ENCODE measurements around the gene CDC25C.
"Not testable (repeated sequence)": the region's sequence is repeated elsewhere in the genome, so short reads cannot be mapped to it uniquely, and the experiment has no call there.

CDC25C gene

DNA sequence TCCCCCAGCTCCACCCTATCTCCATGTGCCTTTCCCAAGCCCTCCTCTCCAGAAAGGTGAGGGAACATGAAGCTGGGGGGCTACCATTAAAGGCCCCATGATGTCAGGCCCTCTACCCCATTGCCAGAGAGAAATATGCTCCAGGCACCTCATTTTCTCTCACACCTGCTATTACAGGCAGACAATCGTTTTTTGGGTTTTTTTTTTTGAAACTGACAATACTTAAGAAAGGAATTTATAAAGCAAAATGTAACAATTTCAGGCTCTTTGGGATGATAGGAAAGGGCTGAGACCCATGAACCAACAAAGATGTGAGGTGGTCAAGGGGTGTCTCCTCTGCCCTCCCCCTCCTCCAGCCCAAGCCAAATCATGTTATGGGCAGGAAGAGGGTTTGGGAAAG lies 55.7 kb downstream of the CDC25C start:
- DNase-seq (ENCODE audit: low read depth in 3 of 3) = no peak

GRCh38 chr5:138275379-138275782 lies 56.2 kb downstream of the CDC25C start:
- no peak for DNase-seq (ENCODE audit: low read depth in 3 of 3)

GRCh38 chr5:138274189-138274853 lies 57.3 kb downstream of the CDC25C start, which contains the start of gene GFRA3:
Gene GFRA3 (minus strand): TSS chr5:138274621. CDS start chr5:138274424, 197 bp downstream.
- no peak for DNase-seq (ENCODE audit: low read depth in 3 of 3)

DNA sequence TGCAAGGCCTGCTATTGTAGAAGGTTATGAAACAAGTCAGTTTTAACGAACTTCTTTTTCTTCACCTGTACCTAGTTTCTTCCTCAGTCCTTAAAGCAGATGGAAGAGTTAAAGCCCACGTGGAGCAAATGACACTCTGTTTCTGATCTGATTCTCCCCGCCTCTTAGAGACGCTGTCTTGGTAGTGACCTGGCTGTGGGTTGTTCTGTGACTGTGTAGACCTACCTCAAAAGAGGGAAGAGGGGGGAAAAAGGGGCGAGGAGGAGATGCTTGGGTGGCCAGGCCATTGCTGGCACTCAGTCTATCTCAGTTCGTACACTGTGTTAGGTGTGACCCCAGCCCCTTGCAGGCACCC lies 57.8 kb downstream of the CDC25C start:
- no peak for DNase-seq (ENCODE audit: low read depth in 3 of 3)

- no peak for DNase-seq (ENCODE audit: low read depth in 3 of 3)
Measured at GRCh38 chr5:138272681-138273080, 58.9 kb downstream of the CDC25C start.

GRCh38 chr5:138271281-138271680 lies 60.3 kb downstream of the CDC25C start:
- no peak for DNase-seq (ENCODE audit: low read depth in 3 of 3)

- no peak for DNase-seq (ENCODE audit: low read depth in 3 of 3)
Measured at GRCh38 chr5:138264183-138264582, 67.4 kb downstream of the CDC25C start.

DNA sequence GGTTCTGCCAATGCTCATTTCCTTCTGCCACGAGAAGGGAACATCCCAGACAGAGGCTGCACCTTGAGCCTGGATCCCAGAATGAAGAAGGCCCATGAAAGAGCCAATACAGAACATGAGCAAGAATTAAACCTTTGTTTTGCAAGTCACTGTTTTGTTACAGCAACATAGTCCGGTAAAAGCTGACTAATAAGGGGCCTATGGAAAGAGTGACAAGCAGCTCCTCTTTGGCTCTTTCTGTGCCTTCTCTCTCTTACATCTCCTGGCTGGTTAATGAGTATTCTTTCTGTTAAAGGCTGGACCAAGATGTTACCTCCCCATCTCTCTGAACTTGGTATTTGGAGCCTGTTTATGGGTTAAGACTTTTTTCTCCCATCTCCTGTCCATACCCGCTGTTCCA lies 68.0 kb downstream of the CDC25C start:
- DNase-seq (ENCODE audit: low read depth in 3 of 3) = no peak

DNA sequence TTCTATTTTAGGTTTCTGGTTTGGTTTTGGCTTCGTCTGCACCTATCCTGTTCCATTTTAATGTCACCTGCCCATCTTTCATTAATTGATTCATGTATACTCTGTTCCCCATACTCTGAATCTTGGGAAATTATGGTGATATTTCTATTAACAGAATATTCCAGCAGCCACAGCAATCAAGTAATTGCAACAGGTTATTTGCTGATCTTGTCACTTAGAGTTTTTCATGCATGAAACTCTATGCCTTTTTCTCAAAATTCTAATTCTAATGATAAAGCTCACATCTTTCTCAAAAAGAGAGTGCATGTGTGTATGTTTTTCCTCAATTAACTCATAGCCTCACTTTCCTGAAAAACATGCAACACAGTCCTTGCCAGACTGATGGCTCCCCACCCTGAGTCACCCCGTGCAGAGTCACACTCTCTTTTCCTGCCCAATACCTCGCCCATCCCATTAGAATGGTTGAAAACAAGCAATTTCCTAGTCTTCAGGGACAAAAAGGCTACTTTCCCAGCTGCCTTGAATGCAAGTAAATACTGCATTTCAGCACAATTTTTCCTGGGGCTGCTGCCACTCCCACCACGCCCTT lies 72.8 kb downstream of the CDC25C start:
- no peak for DNase-seq (ENCODE audit: low read depth in 3 of 3)

- no peak for DNase-seq (ENCODE audit: low read depth in 3 of 3)
Measured at GRCh38 chr5:138257583-138257982, 74.0 kb downstream of the CDC25C start.

DNA sequence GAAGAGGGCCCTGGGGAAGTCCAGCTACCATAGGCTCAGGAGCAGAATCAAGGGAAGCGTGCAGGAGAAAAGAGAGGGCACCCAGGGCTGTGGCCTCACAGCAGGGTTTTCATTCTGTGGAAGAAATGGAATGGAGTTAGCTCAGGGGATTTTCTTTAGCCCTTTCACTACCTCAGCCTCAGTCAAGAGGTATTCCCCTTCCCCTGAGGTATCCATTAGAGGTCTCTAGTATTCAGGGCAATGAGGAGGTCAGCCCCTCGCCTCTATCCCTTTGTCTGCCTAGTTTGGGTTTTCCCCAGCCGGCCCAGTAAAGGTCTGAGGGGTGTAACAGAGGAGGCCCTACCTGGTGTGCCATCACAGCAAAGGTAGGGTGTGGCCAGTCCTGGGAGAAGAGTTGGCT lies 78.7 kb downstream of the CDC25C start:
- no peak for DNase-seq (ENCODE audit: low read depth in 3 of 3)

- not testable (repeated sequence) for DNase-seq (ENCODE audit: low read depth in 3 of 3)
Measured at GRCh38 chr5:138247800-138248199, 83.8 kb downstream of the CDC25C start.

- no peak for DNase-seq (ENCODE audit: low read depth in 3 of 3)
Measured at GRCh38 chr5:138246822-138247221, 84.8 kb downstream of the CDC25C start.

DNA sequence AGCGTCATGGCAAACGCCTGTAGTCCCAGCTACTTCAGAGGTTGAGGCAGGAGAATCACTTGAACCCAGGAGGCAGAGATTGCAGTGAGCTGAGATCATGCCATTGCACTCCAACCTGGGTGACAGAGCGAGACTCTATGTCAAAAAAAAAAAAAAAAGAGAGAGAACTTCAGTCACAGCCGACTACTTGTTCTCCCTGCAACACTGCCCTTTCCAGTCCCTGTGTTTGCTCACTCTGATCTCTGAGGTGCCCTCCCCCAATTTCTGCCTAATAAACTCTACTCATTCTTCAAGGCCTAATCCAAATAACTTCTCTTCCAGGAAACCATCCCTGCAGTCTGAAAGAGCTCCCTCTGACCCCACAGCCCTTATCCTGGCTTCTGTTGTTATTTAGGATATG lies 85.3 kb downstream of the CDC25C start:
- no peak for DNase-seq (ENCODE audit: low read depth in 3 of 3)

DNA sequence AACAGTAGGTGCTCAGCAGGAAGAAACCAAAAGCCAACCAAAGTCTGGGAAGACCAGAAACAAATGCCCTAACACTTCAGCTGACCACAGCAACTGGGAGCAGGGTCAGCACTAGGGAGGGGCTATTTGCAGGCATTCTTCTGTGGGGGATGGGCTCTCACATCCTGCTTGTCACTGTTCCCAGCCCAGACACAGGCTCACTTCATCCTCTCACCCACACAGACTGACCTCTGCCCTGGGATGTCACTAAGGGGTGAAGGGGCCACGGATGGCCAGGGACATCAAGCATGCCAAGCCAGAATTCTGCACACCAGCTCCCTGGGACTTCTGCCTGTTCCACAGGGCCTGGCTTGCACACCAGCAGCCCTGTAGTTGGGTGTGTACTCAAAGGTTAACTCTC lies 85.9 kb downstream of the CDC25C start:
- DNase-seq (ENCODE audit: low read depth in 3 of 3) = no peak

DNA sequence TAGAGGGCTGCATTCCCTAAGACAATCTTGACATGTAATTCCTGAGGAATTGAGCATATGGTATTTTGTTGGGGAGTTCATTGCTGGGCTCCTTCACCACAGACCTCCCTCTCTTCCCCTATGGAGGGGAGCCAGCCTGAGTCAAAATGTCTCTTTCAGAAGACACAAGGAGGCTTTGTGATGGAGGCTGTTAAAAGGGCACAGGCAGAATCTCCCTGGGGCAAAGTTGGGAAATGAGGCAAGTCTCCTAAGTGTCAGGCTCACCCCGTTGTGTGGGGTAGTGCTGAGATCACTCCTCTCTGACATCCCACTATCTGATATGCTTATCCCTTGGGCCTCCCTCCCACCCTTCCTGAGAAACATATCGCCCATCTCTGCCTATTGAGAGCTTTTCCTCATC lies 87.8 kb downstream of the CDC25C start:
- no peak for DNase-seq (ENCODE audit: low read depth in 3 of 3)

- DNase-seq (ENCODE audit: low read depth in 3 of 3) = no peak
Measured at GRCh38 chr5:138241688-138242571, 89.7 kb downstream of the CDC25C start.

GRCh38 chr5:138240650-138241385 lies 90.8 kb downstream of the CDC25C start:
- DNase-seq (ENCODE audit: low read depth in 3 of 3) = no peak

DNA sequence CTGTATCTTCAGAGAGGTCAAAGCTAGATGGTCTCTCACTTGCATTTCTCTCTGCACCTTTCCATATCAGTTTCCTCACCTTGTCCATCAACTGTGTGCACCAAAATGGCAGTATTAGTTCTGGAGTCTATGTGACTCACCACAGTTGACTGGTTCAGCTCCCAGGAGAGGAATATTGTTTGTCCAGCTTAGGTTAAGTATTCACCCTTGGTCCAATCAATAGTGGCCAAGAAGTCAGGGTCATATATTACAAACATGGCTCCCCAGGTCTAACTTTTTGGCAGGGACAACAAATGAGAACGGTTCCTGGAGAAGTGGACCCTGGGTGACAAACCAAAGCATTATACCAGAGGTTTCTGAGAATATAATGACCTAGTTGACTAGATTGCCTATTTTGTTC lies 93.6 kb downstream of the CDC25C start:
- DNase-seq (ENCODE audit: low read depth in 3 of 3) = no peak
